Measurements from ENCODE around the gene PTGFRN.
A peak's percentile ranks its signal among the peaks of the same experiment; 100 is the strongest.

PTGFRN gene

GRCh38 chr1:116921301-116921885 lies 11.7 kb downstream of the PTGFRN start:
- no peak overlapping the region for H3K4me3 ChIP-seq
- H3K27ac ChIP-seq = no peak overlapping the region
- no peak for TF ChIP-seq CTCF (IDR thresholded peaks at IDR 0.05)
- no peak for DNase-seq (ENCODE audit: low spot score)

- TF ChIP-seq CTCF (IDR thresholded peaks at IDR 0.05) = no peak
- Histone ChIP-seq H3K4me3 (no peak overlapping the region), H3K27ac (no peak overlapping the region)
- DNase-seq (ENCODE audit: low spot score) = peak; percentile 16
These were observed 12.2 kb downstream of the PTGFRN start for GRCh38 chr1:116921937-116922336.

- TF ChIP-seq CTCF (IDR thresholded peaks at IDR 0.05) = no peak
- no peak overlapping the region for H3K4me3 ChIP-seq
- no peak overlapping the region for H3K27ac ChIP-seq
- DNase-seq (ENCODE audit: low spot score) = peak; percentile 26
These were observed 13.7 kb downstream of the PTGFRN start for GRCh38 chr1:116923421-116923820.

- no peak overlapping the region for H3K4me3 ChIP-seq
- DNase-seq (ENCODE audit: low spot score) = no peak
- TF ChIP-seq CTCF (IDR thresholded peaks at IDR 0.05) = no peak
- no peak overlapping the region for H3K27ac ChIP-seq
These were observed 17.5 kb downstream of the PTGFRN start for GRCh38 chr1:116927049-116927798.

- no peak overlapping the region for H3K4me3 ChIP-seq
- H3K27ac ChIP-seq = no peak overlapping the region
- no peak for TF ChIP-seq CTCF (IDR thresholded peaks at IDR 0.05)
- no peak for DNase-seq (ENCODE audit: low spot score)
These were observed 20.4 kb downstream of the PTGFRN start for GRCh38 chr1:116929961-116930592.

- no peak overlapping the region for H3K4me3 ChIP-seq
- TF ChIP-seq CTCF (IDR thresholded peaks at IDR 0.05) = no peak
- no peak for DNase-seq (ENCODE audit: low spot score)
- H3K27ac ChIP-seq = no peak overlapping the region
These were observed 21.6 kb downstream of the PTGFRN start for GRCh38 chr1:116931016-116931918.

All from coronary artery (tissue), 2 donors.